ENCODE data around the gene RFPL1.

The RFPL1 gene

GRCh38 chr22:29445508-29445907, 7.1 kb downstream of the RFPL1 start:
- TF ChIP-seq SIN3A (IDR thresholded peaks at IDR 0.05; ENCODE audit: borderline replicate concordance, insufficient read depth, low read length) = no peak
- no peak for TF ChIP-seq FOXP2 (optimal IDR thresholded peaks at IDR 0.05; ENCODE audit: borderline replicate concordance, extremely low read depth, extremely low read length, insufficient read depth)
- no peak for TF ChIP-seq REST (IDR thresholded peaks at IDR 0.05; ENCODE audit: insufficient read depth in 1 of 2, low read depth in 2 of 2, low read length in 2 of 2)
- no peak for TF ChIP-seq TAF1 (IDR thresholded peaks at IDR 0.05; ENCODE audit: borderline replicate concordance, insufficient read depth, low read length)
- no peak for TF ChIP-seq POLR2AphosphoS5 (IDR thresholded peaks at IDR 0.05; ENCODE audit: low read depth, low read length)

- TF ChIP-seq TAF1 (IDR thresholded peaks at IDR 0.05; ENCODE audit: borderline replicate concordance, insufficient read depth, low read length) (no peak), FOXP2 (optimal IDR thresholded peaks at IDR 0.05; ENCODE audit: borderline replicate concordance, extremely low read depth, extremely low read length, insufficient read depth) (no peak), REST (IDR thresholded peaks at IDR 0.05; ENCODE audit: insufficient read depth in 1 of 2, low read depth in 2 of 2, low read length in 2 of 2) (no peak), POLR2AphosphoS5 (IDR thresholded peaks at IDR 0.05; ENCODE audit: low read depth, low read length) (no peak), SIN3A (IDR thresholded peaks at IDR 0.05; ENCODE audit: borderline replicate concordance, insufficient read depth, low read length) (no peak)
Observed at GRCh38 chr22:29447906-29448305, 9.5 kb downstream of the RFPL1 start.

GRCh38 chr22:29449296-29449875, 11.0 kb downstream of the RFPL1 start:
- TF ChIP-seq POLR2AphosphoS5 (IDR thresholded peaks at IDR 0.05; ENCODE audit: low read depth, low read length) (no peak), FOXP2 (optimal IDR thresholded peaks at IDR 0.05; ENCODE audit: borderline replicate concordance, extremely low read depth, extremely low read length, insufficient read depth) (no peak), SIN3A (IDR thresholded peaks at IDR 0.05; ENCODE audit: borderline replicate concordance, insufficient read depth, low read length) (no peak), REST (IDR thresholded peaks at IDR 0.05; ENCODE audit: insufficient read depth in 1 of 2, low read depth in 2 of 2, low read length in 2 of 2) (no peak), TAF1 (IDR thresholded peaks at IDR 0.05; ENCODE audit: borderline replicate concordance, insufficient read depth, low read length) (no peak)

- TF ChIP-seq FOXP2 (optimal IDR thresholded peaks at IDR 0.05; ENCODE audit: borderline replicate concordance, extremely low read depth, extremely low read length, insufficient read depth) = no peak
- no peak for TF ChIP-seq POLR2AphosphoS5 (IDR thresholded peaks at IDR 0.05; ENCODE audit: low read depth, low read length)
- TF ChIP-seq TAF1 (IDR thresholded peaks at IDR 0.05; ENCODE audit: borderline replicate concordance, insufficient read depth, low read length) = no peak
- TF ChIP-seq SIN3A (IDR thresholded peaks at IDR 0.05; ENCODE audit: borderline replicate concordance, insufficient read depth, low read length) = no peak
- TF ChIP-seq REST (IDR thresholded peaks at IDR 0.05; ENCODE audit: insufficient read depth in 1 of 2, low read depth in 2 of 2, low read length in 2 of 2) = no peak
Observed at GRCh38 chr22:29450222-29450621, 11.8 kb downstream of the RFPL1 start.

Measured in PFSK-1 (cell line).